GM18907 (cell line): ENCODE measurements around the gene CYB5B.

Experiments
- ATAC-seq: cut with Tn5 transposase; IDR thresholded peaks from one replicate; pipeline ENCODE4 v1.9.1; 2021; ENCODE audit warnings: mild to moderate bottlenecking, moderate library complexity; ENCODE audit not compliant: unreplicated experiment

CYB5B gene

GRCh38 chr16:69513180-69513966 is 89.0 kb downstream of the CYB5B start:
- no peak for ATAC-seq

GRCh38 chr16:69514356-69514755 is 89.9 kb downstream of the CYB5B start:
- ATAC-seq: no peak
